Fibroblast of skin of right biceps (primary cell): Measurements from ENCODE around the gene POLR2H.

Experiments used
- DNase-seq: peaks from one replicate; pipeline ENCODE4 v3.0.0-alpha.2; 2013

POLR2H gene

DNA sequence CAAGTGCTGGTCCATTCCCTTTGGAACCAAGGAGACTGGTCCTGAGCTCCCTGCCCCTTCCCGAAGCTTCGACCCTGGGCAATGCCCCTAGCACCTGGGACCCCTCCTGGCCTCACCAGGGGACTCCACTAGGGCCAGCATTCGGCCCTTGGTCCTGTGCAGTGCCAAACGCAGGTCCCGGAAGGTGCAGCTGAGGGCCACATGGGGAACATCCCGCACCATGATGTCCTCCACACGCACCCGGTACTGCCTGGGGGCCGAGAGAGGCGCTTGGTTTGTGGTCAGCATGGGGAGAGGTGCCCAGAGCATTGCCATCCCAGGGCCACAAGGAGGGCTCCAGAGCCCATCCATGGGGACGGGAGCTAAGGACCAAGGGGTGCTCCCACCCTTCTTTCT lies 8.0 kb upstream of the POLR2H start:
- DNase-seq = no peak

DNA sequence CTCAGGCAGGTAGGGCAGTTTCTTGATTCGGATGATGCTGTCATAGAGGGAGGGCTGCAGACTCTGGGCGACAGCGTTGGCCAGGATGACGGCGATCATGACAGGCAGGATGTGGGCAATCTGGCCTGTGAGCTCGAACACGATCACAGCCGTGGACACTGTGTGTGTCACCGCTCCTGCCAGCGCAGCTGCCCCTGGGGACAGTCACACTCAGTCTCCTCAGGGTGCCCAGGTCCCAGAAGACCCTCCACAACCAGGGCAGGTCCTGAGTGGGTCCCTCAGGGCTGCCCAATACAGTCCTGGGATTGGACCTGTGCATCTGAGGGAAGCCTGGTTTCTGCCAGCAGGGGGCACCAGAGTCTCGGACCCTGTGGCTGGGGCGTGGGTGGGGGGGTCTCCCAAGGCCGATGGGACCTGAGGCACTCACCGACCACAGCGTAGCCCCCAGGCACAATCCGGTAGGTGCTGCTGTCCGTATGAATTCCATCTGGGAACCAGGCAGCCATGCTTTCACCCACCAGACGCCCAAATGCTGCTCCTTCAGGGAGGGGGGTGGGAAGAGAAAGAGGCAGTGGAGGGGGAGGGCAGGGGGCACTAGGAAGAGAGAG lies 7.3 kb upstream of the POLR2H start:
- no peak for DNase-seq

DNA sequence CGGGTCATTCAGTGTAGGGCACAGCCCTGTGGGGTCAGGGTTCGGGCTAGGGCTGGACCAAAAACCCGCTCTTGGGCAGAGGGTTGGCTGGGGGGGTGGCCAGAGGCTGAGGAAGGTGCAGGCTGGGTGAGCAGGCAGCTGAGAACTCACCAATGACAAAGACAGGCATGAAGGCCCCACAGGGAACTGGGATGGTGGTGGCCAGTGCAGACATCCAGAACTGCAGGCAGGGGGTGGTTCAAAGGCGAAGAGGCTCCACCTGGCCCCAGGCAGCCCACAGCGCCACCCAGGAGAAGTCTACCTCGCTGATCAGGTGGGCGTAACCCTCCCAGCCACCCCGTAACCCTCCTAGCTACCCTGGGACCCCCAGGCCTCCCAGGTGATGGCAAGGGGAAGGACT lies 6.8 kb upstream of the POLR2H start:
- DNase-seq = no peak

DNA sequence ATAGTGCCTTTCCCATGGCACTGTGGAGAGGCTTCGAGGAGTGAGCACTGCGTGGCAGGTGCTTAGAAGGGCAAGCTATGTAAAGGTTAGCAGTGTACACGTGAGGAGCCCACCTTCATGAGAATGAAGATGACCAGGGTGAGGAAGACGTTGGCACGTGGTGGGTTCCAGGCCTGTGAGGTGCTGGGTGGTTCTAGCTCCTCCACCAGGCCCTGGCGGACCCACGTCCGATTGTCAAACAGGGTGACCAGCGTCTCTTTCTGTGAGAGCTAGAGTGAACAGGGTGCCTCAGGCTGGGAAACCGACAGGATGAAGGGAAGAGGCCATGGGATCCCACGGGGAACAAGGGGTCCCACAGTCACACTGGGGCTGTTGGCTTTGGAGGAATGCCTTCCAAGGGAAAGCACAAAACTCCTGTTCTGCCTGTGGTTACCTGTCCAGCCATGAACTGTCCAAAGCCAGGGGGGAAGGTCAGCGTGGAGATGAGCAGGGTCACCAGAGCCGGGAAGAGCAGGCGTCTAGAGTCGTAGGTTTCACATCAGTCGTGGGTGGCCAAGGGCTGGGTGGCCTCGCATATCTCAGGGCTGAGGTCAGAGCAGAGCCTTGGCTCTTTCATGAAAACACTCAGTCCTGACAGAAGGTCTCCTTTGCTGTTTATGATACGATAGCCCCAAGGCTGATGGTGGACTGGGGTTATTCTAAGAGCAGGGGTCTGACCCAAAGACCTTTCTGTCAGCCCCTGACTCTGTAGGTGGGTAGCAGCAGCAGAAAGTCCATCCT lies 6.1 kb upstream of the POLR2H start:
- DNase-seq = no peak

DNA sequence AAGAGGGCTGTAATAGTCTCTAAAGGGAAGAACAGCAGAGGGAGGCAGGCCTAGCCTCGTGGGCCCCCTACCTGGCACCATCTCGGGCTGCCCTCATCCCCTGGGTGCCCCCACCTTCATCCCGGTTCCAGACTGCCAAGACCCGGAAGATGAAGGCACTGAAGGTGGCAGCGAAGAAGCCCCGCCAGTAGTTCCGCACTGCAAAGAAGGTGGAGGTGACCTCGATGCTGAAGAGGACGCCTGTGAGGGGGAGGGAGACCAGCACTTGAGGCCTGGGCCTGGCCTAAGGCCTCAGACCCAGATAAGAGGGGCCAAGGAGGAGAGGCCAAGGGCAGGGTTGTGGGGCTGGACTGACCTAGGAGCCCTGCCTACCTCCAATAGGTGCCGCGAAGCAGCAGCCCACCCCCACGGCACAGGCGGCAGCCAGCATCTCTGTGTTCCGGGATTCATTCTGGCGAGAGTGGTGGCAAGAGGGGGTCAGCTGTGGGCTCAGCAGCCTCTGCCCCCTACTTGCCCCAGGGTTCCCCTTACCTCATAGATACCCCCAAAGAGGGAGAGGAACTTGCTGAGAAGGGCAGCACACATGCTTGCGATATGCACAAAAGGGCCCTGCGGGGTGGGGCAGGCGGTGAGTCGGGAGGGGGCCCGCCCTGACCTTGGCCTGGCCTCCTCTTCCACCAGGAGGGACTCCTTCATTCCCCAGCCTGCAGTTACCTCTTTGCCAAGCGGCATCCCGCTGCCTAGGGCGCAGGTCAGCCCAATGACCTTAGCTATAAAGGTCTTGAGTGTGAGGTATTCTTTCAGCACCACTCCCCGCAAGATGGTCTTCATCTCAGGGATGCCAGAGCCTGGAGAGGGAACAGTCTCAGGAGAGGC lies 4.0 kb upstream of the POLR2H start:
- DNase-seq = no peak

DNA sequence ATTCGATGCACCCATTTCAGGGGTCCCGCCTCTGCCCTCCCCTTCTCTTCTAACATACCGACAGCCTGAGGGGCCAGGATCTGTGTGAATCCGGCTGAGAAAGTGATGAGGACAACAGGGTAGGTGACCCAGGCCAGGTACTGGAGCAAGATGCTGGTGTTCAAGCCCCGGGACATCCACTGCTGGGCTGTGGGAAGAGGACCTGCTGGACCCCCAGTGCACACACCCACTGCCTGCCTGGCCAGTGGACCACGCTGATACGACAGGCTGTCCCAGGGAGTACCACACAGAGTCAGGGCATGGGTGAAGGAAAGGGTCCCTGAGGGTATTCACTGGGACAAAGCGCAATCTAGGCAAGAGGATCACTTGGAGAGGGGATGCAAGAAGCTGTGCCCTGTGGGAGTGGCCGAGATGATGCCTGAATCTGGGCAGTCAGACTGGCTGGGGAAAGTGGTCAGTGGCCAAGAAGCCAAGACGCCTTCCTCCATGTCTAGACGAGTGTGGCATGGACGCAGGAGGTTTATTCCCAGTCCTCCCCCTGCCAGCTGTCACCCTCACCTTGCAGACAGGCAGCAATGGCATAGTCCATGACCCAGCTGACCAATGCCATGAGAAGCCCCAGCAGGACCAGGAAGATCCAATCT lies 3.3 kb upstream of the POLR2H start:
- DNase-seq = no peak

DNA sequence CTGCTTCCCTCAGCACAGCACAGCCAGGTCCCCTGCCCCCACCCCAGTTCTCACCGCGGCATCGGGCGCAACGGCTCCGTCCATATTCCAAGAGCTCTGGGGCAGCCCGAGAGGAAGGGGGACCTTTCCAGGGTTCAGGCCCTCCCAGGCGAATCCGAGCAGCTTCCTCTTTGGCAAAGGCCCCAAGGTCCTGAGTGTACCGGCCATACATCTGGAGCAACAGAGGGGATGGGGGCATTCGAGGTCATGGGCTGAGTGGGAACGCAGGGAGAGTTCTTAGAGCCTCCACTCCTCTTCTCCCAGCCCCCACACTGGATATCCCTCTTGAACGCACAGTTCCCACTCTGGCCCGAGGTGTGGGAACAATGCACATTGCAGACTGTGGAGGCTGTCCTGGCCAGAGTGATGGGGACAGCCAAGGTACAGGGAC lies 2.6 kb upstream of the POLR2H start:
- DNase-seq = no peak

DNA sequence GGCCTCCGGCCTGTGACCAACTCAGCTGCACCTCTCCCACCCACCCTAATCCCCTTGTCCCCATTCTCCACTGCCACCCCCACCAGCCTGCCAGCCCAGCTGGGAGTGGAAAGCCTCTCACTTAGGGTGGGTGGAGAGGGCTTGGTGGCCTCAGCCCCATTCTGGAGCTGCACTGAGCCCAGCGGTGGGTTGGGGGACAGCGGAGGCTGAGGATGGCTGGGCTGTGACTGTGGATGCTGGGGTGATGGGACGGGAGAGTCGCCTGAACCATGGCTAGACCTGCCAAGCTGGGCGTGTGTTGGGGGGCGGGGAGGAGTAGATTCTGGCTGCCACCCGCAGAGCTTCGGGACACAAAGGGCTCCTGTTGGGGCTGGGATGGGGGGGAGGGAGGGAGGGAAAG lies 1.9 kb upstream of the POLR2H start:
- no peak for DNase-seq

DNA sequence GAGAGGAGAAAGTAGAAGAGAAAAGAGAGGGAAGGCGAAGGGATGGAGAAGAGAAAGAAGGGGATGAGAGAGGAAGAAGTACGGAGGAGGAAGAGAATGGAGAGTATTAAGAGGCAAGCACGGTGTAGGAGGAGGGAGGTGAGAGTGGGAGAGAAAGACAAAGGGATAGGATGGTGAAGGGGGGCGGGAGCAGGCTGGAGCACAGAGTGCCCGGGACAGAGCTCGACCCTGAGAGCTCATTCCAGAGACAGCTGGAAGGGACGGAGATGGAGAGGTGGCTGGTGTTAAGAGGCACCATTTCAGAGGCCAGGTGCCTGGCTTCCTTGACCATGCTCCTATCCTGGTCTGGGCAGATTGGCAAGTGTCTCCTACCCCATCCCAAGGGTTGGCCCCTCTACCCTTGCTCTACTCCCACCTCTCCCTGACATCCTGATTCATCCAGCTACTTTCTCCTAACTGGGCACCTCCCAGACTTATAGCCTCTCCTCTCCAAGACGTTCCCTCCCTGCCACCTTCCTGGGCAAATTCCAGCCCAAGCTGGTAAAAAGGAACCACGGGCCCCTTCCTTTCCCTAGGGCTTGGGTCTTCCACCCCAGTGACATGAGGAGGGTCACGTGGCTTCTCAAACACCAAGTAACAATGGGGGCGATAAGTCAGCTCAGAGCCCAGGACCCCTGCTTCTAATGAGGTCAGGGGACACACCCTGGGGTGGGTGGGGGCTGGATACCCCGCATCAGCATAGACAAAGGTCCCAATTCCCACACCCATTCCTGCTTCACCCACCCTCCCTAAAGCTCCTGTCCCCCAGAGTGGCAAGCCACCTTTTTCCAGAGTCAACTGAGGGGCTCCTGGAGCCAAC lies 1.2 kb upstream of the POLR2H start:
- DNase-seq = no peak

DNA sequence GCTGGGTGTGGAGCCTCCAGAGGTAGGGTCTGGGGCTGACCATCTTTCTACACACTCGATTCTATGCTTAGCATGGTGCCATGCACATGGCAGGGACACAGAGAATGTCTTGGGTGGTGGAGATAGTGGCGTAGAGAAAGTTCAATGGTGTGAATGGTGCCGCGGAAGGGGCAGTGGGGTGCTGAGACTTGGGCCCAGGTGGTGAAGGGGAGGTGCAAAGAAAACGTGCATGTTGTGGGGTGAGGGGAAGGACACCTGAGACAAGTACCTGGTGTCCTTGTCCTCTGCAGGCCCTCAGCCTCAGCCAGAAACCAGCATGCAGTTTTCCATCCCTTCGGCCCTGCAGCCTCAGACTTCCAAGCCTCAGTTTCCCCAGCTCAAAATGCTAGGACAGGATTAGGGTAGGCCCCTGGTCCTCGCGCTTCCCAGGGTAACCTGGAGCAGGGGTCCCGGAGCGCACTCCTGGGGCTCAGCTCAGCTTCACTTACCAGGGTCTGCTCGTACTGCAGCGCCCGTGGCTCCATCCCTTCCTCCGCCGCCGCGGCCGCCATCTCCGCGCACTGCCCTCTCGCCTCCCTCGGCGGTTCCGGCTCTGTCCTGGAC lies 480 bp upstream of the POLR2H start:
- no peak for DNase-seq

DNA sequence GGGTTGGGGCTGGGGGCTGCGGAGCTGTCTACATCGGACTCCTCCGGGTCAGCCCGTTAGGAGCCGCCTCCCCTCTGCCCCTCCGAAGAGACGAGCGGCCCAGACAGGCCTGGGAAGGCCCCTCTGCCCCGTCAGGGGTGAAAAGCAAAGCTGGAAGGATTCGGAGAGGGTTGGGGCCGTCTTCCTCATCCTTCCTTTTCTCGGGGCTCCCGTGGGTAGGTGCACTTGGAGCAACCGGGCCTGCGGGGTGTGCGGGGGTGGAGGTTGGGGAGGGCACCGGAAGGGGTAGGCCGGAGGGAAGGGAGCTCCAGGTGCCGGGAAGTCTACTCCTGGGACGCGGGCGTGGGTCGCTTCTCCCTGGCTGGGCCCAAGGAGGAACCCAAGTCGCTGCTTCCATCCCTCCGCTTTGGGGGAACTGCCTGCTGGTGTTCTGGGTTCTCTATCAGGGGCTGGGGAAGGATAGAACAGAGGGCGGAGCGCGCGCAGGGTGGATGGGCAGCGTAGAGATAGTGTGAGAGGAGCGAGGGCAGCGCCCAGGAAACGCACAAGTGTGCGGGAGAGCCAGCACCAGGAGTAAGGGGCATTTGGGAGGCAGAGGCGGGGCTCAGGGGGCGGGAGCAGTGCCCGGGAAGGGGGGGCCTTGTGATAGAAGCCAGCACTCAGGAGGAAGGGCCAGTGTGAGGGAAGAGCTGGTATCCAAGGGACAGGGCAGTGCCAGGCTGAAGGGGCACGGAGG lies 590 bp downstream of the POLR2H start:
- DNase-seq = peak; percentile 42

DNA sequence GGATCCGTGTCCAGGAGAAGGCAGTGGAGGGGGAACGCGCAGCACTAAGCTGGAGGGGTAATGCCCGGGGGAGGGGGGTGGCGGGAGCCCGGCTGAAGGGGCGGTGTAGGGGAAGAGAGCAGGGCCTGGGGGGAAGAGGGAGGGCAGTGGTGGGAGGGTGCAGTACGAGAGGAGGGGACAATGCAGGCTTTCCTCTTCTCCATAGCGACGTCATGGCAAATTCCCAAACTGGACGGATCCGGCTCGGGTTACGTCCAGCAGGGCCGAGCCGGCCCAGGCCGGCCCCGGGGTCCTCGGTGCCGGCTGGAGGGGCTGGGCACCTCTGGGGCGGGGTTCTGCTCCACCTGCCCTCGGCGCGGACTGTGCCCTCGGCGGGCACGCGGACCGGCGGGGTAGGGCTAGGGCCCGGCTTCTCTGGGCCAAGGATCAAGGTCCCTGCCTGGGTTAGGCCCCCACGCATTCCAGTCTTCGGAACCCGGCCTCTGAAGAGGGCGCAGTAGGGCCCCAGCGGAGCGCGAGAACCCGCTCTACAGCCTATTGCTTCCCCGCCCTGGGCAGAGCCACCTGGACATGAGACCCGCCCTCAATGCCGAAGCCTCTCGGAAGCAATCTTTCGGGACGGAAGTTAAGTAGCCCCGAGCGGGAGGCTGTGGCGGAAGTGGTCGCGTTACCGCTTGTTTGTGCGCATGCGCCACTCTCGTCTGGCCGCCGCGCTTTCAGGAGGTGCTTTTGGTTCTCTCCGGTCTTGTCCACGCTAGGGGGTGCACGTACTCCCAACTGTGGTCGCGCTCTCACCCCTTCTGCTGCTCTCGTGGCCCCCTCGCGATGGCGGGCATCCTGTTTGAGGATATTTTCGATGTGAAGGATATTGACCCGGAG lies 1.4 kb downstream of the POLR2H start:
- DNase-seq = peak; percentile 97

DNA sequence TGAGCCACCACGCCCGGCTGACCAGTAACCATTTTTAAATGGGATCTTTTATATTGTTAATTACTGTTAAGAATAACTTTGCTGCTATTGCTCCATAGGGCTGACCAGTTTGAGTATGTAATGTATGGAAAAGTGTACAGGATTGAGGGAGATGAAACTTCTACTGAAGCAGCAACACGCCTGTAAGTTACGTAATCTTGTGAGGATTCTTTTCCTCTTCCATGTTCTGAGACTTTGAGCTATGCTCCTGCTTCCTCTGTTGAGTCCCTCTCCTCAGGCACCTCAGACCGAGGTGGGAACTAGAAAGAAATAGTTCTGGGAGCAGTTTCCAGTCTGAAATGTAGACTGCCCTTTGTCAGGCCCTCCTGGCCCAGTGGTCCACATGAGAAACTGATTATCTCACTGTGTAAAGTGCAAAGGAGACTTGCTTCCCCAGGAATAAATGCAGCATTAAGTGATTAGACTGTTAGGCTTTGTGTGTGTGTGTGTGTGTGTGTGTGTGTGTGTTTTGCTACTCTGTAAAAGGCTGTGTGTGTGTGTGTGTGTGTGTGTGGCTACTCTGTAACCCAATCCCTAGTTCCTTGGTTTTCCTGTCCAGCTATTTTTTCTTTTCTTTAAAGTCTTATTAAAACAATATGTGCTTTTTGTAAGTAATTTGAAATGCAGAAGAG lies 5.2 kb downstream of the POLR2H start:
- peak; percentile 46 for DNase-seq

DNA sequence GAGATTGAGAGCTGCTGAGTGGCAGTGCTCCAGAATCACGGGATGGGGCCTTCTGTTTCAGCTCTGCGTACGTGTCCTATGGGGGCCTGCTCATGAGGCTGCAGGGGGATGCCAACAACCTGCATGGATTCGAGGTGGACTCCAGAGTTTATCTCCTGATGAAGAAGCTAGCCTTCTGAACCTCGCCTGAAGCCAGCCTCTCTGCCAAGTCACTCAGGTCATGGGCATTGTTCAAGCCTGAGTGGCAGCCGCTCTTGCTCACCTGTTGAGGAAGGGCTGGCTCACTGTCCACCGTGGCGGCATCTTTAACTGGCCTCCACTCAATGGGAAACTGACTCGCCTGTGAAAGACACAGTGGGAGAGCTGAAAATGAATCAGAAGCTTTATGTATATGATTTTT lies 6.6 kb downstream of the POLR2H start:
- DNase-seq = no peak

DNA sequence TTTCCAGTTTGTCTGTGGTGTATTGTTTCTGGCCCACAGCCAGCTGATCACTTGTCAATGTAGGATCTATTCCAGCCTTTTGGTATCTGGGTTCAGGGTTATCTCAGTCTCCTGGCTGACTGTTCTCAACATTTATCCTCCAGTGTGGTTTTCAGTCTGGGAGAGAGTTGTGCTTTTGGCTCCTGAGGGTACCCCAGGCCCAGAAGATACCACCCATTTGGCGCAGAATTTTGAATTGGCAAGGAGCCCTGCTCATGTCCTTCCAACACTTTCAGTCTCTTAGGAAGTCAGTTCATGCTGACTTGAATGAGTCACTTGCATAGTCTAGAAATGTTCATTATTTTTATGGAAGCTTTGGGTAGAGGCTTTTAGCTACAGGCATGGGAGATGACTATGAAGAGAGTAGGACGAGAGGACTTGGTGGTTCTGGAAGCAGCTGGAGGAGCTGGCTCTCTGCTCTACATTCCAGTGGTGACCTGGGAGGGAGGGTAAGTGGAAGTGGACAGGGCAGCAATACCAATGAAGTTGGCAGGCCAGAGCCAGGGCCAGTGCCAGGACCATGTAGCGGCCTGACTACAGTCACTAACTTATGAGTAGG lies 7.2 kb downstream of the POLR2H start:
- DNase-seq = peak; percentile 61

DNA sequence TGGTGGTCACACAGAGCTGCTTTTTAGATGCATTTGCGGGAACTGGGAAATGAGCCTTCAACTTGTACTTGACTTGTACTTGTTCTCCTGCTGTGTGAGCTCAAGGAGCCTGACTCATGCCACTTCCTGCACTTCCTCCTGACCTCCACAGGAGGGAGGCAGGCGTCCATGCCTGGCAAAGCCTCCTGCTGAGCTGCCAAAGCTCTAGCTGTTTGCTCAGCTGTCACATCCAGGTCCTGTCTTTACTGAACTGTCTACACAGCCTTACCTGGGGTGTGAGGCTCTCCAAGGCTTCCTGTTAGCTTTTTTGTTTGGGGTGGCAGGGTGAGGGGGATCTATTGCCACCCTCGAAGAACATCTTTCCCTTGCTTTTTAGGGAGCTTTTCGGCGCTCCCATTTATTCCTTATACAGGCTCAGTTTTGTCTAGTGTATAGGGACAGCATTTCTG lies 10.1 kb downstream of the POLR2H start:
- peak; percentile 82 for DNase-seq

DNA sequence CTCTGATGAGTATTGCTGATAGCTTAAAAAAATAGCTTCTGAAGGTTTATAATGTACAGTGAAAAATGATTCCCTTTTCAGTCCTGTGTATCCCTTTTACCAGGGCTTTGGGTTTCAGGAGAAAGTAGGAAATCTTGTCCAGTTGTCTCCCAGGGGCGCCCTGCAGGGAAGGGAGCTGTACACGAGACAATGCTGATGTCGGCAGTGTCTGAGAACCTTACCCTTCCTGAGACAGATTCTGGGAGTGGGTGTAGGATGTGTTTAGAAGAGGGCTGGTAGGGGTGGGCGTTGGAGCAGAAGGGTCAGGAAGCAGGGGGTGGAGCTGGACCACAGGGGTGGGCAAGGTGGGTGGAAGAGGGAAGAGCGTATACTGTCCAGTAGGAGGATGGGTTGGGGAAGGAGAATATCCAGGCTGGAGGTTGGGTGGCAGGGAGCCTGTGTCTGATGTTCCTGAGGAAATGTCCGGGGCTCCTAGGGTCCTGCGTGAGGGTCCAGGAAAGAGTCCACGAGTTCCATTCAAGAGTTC lies 10.8 kb downstream of the POLR2H start:
- DNase-seq = no peak

DNA sequence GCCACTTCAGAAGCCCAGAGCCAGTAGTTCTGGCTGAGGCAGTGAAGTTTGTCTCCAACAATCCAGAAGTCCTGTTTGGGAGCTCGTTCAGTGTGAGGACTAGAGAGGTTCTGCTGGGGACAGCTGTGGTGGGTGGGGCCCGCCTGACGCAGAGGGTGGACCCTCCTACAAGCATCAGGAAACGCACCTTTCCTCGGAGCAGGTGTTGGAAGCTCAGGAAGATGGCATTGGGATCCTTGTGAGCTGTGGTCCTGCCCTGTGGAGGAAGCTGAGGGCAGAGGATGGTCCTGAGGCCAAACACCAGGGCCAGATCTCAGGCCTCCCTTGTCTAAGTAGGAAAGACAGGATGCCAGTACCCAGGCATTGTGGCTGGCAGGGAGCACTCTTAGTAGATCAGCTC lies 11.4 kb downstream of the POLR2H start:
- no peak for DNase-seq

DNA sequence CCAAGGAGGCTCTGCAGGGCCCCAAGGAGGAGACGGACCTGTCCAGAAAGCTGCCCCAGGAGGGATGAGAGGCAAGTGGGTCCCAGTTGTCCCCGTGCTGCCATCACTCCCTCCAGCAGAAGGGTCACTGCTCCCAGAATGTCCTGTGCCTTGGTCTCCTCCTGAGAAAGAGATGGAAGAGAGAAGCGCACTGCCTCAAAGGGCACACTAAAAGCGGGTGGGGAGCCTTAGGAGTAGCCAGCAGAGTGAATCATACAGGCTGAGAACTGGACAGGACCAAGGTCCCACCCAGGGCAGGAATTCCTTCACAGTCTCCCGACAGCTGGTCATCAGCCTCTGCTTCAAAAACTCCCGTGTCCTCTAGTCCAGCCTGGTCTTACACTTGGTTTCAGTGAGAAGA lies 11.9 kb downstream of the POLR2H start:
- DNase-seq = no peak
